Measurements from ENCODE around the gene BRPF1.

DNA sequence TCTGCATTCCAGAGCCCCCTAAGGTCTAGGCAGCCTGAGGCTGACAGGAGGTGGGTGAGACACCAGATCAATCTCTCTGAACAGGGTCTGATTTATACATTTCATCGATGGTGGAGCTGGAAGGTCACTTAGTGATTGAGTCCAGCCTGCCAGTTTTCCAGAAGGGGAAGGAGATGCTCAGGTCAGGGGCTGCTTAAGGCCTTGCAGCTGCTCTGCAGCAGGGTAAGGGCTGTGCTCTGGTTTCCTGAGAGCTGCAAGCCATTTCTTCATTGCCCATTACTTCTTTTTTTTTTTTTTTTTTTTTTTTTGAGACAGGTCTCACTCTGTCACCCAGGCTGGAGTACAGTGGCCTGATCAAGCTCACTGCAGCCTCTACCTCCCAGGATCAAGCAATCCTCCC, 50.0 kb downstream of the BRPF1 start:
- TF ChIP-seq, protein P1, sequence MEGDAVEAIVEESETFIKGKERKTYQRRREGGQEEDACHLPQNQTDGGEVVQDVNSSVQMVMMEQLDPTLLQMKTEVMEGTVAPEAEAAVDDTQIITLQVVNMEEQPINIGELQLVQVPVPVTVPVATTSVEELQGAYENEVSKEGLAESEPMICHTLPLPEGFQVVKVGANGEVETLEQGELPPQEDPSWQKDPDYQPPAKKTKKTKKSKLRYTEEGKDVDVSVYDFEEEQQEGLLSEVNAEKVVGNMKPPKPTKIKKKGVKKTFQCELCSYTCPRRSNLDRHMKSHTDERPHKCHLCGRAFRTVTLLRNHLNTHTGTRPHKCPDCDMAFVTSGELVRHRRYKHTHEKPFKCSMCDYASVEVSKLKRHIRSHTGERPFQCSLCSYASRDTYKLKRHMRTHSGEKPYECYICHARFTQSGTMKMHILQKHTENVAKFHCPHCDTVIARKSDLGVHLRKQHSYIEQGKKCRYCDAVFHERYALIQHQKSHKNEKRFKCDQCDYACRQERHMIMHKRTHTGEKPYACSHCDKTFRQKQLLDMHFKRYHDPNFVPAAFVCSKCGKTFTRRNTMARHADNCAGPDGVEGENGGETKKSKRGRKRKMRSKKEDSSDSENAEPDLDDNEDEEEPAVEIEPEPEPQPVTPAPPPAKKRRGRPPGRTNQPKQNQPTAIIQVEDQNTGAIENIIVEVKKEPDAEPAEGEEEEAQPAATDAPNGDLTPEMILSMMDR (IDR thresholded peaks at IDR 0.05): no peak
- no peak for TF ChIP-seq EZH2 (IDR thresholded peaks at IDR 0.05; ENCODE audit: borderline replicate concordance, insufficient read depth, low read depth, low read length, poor library complexity, severe bottlenecking)
